Activated CD8-positive, alpha-beta memory T cell treated with anti-CD3 and anti-CD28 coated beads, Interleukin-2, amount 50 U/mL, for 1 hour (primary cell): ENCODE data around the gene MLEC.
"Not testable (repeated sequence)": the region's sequence is repeated elsewhere in the genome, so short reads cannot be mapped to it uniquely, and the experiment has no call there.

Experiments
- DNase-seq: peaks from one replicate; pipeline ENCODE4 v3.0.0-alpha.2; 2020; ENCODE audit errors: extremely low read depth

The MLEC gene

GRCh38 chr12:120720987-120721801, 34.2 kb downstream of the MLEC start:
- no peak for DNase-seq

GRCh38 chr12:120721866-120722265, 34.9 kb downstream of the MLEC start:
- DNase-seq, result no peak

- DNase-seq, result no peak
Observed at GRCh38 chr12:120722784-120723183, 35.8 kb downstream of the MLEC start.

GRCh38 chr12:120724720-120725119, 37.8 kb downstream of the MLEC start:
- no peak for DNase-seq

- DNase-seq, result no peak
Observed at GRCh38 chr12:120725151-120725658, 38.3 kb downstream of the MLEC start.

GRCh38 chr12:120725659-120726509, 38.9 kb downstream of the MLEC start, which contains the start of gene ACADS:
TSS of gene ACADS (plus strand) at chr12:120725826. CDS start at chr12:120725886, 60 bp downstream.
- peak; percentile 44 for DNase-seq

- DNase-seq, result no peak
Observed at GRCh38 chr12:120726510-120726793, 39.5 kb downstream of the MLEC start.

- no peak for DNase-seq
Observed at GRCh38 chr12:120726961-120727360, 40.0 kb downstream of the MLEC start.

- not testable (repeated sequence) for DNase-seq
Observed at GRCh38 chr12:120732198-120732597, 45.2 kb downstream of the MLEC start.

GRCh38 chr12:120733574-120733973, 46.6 kb downstream of the MLEC start:
- DNase-seq, result no peak

- no peak for DNase-seq
Observed at GRCh38 chr12:120734210-120734609, 47.3 kb downstream of the MLEC start.

- DNase-seq, result no peak
Observed at GRCh38 chr12:120735181-120735580, 48.2 kb downstream of the MLEC start.

GRCh38 chr12:120736404-120737331, 49.7 kb downstream of the MLEC start:
- no peak for DNase-seq

GRCh38 chr12:120737557-120738251, 50.8 kb downstream of the MLEC start:
- DNase-seq, result no peak

- DNase-seq, result no peak
Observed at GRCh38 chr12:120738252-120739030, 51.5 kb downstream of the MLEC start.

- no peak for DNase-seq
Observed at GRCh38 chr12:120739031-120739762, 52.2 kb downstream of the MLEC start.

- DNase-seq, result no peak
Observed at GRCh38 chr12:120739821-120740613, 53.1 kb downstream of the MLEC start.

- no peak for DNase-seq
Observed at GRCh38 chr12:120740871-120741270, 53.9 kb downstream of the MLEC start.
